Daoy (cell line): Measurements from ENCODE around the gene PCNX4. TPM values are rescaled to one million over a fixed set of nuclear protein-coding genes. Genes with fewer than 3 reads are reported as not detected.

Experiments used
- DNase-seq: peaks from one replicate; pipeline ENCODE4 v3.0.0-alpha.2; 2015; ENCODE audit warnings: low read depth
- total RNA-seq: library from RNA; depleted of rRNA; stranded (reverse); fragments of >200 nt; shearing (Covaris generic); gene quantifications from 2 replicates; pipeline ENCODE4 v1.2.3, GENCODE V29; 2014

Gene PCNX4
- total RNA-seq, 1 experiment from 2014 or later = 113 TPM

DNA sequence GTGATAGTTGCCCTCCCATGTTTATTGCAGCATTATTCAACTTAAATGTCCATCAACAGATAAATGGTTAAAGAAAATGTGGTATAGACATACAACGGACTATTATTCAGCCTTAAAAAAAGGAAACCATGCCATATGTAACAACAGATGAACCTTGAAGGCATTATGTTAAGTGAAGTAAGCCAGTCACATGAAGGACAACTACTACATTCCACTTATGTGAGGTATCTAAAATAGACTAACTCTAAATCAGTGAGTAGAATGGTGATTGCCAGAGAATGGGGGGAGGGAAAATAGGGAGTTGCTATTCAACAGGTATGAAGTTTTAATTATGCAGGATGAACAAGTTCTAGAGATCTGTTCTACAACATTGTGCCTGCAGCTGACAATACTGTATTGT lies 10.1 kb downstream of the PCNX4 start:
- DNase-seq = no peak

DNA sequence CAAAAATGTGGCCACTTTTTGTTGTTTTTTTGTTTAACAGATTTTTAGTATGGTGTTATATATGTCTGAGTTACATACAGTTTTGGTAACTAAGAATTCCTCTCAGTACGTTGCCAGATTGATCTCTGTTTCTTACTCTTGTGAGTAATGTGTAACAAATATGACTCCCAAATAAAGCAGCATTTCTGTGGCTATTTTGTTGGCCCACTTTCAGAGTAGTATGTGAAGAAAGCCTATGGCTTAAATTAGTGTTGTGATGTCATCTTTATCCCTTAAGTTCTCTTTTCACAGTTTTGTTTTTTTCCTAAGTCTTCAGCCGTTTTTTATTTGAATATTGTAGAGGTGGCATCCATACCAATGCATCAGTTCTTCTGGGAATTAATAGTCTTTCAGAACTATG lies 10.7 kb downstream of the PCNX4 start:
- DNase-seq = no peak

DNA sequence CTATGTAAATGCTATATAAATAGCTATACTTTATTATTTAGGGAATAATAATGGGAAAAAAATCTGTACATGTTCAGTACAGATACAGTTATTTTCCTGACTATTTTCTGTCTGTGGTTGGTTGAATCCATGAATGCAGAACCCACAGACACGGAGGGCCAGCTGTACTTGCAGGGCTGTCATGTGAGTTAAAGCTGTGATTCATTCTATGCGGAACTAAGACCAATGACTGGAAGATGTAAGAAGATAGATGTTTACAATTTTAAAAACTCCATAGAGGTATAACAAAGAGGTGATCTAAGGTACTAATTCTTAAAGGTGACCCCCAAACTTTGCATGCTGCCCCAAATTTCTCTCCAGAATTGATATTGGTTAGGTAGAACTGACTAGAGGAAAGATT lies 14.6 kb downstream of the PCNX4 start:
- no peak for DNase-seq

DNA sequence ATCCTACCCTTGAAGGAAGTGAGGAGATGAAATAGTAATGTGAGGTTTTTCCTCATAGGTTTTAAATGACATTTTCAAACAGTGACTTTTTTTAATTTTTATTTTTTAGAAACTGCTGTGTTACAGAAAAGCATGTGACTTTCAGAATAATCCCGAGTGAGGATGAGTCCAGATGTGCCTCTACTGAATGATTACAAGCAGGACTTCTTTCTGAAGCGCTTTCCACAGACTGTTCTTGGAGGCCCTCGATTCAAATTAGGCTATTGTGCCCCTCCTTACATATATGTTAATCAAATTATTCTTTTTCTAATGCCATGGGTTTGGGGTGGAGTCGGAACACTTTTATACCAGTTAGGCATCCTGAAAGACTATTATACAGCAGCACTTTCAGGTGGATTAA lies 15.8 kb downstream of the PCNX4 start:
- no peak for DNase-seq

DNA sequence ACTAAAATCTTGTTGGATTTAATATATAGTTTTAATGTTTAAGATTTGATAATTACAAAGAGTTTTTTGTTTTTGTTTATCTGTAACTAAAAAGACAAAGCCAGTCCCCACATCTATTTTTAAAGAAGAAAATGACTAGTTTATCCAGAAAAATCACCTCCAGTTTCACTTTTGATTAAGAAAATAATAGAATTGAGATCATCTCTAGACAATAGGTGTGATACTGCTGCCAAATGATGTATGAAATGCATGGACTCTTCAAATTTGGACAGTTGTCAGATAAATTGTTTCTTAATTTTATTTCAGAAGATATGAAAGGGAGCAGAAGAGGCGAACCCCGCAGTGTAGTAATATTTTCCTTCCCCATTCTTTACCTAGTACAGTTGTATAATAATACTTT lies 20.0 kb downstream of the PCNX4 start:
- DNase-seq = no peak

DNA sequence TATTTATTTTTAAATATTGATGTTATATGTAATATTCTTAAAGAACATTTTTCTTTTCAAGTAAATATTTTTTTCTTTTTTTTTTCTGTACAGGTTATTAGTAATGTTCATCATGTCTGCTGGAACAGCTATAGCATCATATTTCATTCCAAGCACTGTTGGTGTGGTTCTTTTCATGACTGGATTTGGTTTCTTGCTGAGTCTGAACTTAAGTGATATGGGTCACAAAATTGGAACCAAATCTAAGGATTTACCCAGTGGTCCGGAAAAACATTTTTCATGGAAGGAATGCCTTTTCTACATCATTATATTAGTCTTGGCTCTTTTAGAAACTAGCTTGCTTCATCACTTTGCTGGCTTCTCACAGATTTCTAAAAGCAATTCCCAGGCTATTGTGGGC lies 23.2 kb downstream of the PCNX4 start:
- no peak for DNase-seq

DNA sequence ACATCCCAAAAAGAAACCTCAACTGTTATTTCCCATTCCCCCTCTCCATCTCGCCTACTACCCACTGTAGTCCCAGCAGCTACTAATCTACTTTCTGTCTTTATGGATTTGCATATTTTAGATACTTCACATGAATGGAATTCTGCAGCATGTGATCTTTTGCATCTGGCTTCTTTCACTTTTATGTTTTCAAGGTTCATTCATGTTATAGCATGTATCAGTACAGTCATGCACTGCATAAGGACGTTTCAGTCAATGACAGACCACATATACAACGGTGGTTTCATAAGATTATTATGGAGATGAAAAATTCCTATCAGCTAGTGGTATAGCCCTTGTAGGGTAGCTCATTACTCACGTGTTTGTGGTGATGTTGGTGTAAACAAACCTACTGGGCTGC lies 24.5 kb downstream of the PCNX4 start:
- no peak for DNase-seq

DNA sequence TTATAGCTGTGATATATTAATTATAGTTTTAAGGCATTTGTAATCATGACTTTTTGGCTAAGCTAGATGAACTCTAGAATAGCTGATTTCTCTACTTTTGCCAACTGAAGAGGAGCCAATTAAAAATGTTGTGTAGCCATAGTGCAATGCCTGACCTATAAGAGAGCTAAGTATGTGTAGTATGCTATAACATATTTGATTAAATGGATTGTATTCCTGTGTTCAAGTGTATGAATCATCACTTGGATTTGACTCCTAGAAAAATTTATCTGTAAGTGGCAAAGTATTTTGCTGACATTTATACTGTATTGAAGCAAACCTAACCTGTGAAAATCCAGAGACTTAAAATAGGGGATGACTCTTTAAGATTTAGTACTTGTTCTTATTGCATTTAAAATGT lies 34.2 kb downstream of the PCNX4 start:
- no peak for DNase-seq

DNA sequence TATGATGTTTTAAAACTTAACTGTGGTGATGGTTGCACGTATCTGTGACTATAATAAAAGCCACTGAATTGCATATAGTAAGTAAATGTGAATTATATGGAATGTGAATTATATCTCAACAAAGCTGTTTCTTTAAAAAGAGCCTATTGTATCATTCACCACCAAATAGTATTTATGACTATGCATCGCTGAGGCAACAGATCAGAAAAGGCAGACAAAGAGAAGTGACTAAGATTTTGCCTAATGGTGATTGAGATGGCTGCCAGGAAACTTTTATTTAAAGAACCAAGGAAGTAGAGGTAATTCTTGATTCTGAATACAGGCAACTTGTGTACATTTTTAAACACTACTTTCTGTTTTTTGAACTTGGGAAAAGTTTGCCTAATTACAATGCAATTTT lies 41.8 kb downstream of the PCNX4 start:
- no peak for DNase-seq

DNA sequence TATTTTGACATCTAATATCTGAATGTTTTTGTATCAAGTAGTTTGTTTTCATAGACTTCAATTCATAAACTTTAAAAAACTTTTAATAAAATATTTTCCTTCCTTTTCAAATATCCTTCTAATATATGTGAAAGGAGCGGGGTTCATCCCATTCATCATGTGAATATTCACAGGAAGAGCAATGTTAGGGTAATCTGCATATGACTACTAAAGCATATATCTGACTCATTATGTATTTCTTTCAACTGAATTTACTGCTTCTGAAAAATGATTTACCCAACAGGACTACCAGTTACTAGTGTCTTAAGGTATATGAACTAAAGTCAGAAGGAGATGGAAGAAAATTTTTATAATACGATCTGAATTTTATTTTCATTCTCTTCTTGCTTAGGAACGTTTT lies 43.0 kb downstream of the PCNX4 start:
- DNase-seq = no peak

DNA sequence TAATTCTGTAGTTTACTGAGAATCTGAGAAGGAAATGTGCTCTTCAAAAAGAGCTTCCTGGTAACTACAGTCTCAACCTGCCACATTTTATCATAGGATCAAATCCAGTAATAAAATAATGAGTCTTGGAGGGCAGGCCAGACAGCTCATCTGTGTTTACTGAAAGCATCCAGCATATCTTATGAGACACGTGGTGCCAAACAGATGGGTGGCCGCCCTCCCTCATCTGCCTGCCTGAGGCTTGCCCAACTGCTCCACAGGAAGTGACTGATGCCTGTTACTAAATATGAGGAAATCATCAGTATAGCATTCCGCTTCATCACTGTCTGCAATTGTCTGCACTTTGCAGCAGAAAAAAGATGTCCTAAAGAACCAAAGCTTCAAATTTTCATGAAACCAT lies 60.0 kb downstream of the PCNX4 start:
- peak; percentile 92 for DNase-seq

DNA sequence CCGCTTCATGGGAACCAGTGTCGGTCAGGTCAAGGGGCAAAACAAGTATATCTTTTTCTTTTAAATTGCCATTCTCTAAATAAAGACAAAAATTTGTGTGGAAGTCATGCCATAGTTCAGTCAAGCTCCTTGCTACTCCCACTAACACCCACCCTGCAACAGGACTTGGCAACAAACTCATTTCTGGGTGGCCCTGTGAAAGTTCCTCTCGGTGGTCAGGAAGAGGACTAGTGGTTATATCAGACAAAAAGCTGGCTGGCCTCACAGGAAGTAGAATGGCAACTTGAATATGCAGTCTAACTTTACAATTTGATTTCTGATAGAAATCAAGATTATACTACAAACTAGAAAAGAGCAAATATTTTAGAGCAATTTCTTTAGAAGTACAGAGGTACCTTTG lies 62.3 kb downstream of the PCNX4 start:
- no peak for DNase-seq

DNA sequence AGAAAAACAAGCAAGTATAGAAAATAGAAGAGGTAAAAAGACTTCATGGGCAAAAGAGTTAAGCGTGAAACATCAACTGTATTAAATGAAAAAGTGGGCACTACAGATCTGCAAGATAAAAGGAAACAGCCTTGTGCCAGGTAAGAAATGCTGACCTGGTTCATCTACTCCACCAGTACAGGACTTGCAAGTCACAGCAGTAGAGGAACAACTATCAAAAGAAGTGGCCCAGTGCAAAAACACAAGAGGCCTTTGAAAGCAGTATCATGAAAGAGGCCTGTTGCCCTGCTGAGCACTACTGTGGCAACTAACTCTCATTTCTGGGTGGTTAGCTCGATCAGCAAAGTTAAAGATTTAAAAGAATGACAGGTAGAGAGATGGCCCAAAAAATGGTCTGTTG lies 62.9 kb downstream of the PCNX4 start:
- no peak for DNase-seq

DNA sequence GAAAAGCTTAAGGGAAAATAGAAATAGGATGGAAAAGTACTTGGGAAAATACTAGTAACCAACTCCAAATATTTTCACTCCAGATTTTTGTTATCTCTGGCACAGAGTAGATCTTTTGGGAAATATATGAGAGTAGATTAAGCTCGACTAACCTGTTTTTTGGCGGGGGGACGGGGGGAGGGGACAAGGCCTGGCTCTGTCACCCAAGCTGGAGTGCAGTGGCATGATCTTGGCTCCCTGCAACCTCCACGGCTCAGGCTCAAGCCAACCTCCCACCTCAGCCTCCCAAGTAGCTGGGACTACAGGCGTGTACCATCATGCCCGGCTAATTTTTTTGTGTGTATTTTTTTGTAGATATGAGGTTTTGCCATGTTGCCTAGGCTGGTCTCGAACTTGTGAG lies 68.7 kb downstream of the PCNX4 start:
- no peak for DNase-seq

DNA sequence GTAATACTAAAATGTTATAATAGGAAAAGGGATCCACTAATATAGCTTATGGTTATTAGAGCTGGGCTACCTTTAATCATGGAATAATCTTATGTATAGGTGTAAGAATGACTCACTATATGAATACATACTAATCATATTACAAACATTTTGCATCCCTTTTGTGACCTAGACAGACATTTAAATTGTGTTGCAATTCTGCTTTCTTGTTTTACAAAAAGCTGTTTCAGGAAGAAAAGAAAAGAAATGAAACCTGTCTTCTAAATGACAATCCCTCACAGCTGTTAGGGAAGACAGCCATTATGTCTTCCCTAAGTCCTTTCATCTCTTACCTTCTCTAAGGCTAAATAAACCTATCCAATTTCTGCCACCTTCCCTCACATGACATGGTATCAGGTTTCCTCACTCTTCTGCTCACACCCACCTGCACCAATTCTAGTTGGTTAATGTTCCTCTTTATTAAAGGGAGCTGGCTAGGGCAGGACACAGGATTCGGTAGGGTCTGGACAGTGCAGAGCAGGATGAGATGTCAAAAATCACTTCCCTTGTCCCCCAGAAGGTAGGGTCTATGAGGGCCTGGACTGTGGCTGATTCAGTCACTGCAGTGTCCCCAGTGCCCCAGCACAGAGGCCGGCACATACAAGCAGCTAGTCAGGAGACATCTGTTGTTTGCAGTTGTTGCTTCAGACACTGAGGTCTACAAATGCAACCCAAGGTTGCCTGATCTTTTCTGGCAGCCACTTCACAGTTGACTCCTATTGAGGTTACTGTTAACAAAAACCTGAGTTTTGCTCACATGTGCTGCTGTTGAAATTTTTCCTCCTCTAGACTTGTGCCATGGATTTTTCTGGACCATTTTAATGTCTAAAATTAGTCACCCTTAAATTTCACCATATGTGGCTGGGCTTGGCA lies 69.7 kb downstream of the PCNX4 start:
- DNase-seq = no peak

DNA sequence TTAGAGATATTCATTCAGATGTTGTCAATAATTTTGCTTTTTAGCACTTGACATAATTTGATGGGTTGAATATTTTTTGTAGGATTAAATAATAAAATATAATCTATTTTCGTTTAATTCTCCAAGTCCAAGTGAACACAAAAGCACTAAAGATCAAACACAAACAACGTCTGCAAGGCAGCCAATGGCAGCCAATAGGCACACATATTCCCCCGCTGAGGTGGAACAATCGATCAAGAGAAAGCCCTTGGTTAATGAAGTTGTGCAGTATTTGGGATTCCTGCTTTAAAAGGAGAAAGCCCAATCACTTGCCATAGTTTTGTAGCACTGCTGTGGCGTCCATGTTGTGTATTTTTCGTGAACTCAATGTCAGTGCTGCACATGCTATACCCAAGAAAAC lies 72.0 kb downstream of the PCNX4 start:
- no peak for DNase-seq

DNA sequence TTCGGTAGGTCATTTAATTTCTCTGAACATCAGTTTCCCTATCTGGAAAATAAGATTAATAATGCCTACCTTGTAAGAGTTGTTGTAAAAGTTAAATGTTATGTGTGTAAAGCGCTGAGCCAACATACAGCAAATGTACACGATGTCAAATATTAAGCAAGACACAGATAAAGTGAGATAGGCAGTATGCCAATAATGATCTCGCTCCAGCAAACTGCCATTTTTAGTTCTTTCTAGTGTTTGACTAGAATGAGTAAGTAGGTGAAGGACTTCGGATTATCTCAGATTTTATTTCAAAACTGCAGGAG lies 72.6 kb downstream of the PCNX4 start:
- DNase-seq = no peak

DNA sequence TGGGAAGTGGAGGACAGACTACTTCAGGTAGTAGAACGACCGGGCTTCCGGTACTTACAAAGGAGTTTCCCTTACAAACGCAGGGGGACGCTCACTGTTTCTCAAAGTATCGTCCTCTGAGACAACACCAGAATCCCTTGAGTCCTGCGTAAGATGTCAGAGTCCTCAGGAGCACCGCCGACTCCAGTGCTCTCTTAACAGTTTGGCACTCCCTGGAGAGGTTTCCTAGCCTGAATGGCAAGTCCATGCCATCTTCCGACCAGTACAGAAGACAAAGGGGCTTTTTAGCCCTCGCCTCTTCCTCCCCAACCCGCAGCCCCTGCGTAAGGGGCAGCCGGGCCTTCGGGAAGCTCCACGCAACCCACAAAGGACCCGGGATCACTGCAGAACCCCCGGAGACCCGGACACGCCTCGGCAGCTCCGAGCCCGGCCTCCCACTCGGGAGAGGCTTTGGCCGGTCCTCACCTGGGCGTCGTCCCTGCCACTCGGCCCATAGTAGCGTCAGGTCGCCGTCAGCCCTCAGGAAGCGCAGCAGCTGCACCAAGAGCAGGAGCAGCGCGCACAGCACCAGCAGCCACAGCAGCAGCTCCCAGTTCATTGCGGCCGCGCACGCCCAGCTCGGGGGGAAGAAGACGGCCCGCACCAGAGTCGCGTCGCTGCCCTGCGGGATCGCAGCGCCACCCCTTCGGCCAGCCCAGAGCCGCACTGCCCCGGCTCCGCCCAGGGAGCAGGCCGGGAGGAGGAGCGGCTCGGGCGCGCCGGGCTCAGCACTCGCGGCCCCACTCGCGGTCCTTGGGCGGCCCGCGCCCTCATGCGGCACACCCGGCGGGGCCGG lies 73.2 kb downstream of the PCNX4 start, which contains the start of gene DHRS7:
Gene DHRS7, minus strand, starts transcription at position 687 of the 835 bp plus-strand sequence. Its CDS starts 89 bp downstream, at position 598.
- DNase-seq = peak; percentile 89

DNA sequence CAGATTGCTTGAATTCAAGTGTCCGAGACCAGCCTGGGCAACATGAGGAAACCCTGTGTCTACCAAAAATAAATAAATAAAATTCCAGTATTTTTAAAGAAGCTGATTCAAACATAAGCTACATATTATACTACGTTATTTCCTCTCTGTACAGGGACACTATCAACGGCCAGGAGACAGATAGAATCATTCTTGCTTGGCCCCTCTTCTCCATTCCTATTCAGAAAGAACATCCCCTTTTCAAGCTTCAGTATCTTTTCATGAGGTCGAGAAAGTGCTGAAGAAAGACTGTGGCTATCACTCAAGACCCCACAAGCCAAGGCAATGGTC lies 73.8 kb downstream of the PCNX4 start:
- no peak for DNase-seq

DNA sequence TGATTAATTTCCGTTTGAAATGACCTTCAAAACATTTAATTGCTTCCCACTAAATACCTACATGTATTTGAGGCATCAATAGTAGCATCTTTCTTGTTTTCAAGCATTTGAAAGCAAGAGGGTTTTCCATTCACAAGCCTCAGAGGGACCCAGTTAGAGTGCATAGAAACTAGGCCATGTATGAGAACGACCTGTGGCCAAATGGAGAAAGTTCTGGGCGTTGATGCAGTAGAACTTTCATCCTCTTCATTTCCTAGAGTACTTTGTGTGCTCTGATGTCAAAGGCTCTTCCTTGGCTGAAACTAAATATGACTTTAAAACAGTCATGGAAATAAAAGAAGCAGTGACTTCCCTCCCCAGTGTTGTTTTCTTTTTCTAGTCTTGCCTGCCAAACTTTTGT lies 74.4 kb downstream of the PCNX4 start:
- no peak for DNase-seq

DNA sequence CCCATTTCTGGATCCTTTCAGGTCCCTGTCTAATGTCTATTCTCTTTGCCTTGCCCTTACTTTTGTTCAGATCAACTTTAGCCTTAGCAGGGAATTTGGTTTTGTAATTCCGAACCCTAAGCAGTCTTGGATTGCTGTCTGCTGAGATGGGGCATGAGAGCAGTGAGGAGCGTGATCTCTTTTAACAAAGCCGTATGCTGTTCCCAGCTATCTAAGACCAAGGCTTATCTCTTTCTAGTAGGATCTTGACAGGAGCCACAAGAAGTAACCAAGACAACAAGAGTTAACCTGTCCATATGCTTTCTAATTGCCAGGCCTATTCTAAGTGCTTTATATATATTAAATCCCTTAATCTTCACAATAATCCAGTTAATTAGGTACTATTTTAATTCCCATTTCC lies 78.0 kb downstream of the PCNX4 start:
- DNase-seq = no peak

DNA sequence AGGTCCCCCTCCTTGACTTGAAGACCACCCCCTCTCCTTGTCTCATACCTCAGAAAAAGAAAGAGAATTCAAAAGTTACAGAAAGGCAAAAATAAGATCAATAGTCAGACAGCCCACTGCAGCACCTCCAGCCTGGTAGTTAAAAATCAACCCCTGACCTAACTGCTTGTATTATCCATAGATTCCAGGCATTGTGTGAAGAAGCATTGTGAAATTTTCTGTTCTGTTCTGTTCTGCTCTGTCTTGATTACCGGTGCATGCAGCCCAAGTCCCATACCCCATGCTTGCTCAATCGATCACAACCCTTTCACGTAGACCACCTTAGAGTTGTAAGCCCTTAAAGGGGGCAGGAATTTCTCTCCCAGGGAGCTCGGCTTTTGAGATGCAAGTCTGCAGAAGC lies 79.2 kb downstream of the PCNX4 start:
- no peak for DNase-seq

DNA sequence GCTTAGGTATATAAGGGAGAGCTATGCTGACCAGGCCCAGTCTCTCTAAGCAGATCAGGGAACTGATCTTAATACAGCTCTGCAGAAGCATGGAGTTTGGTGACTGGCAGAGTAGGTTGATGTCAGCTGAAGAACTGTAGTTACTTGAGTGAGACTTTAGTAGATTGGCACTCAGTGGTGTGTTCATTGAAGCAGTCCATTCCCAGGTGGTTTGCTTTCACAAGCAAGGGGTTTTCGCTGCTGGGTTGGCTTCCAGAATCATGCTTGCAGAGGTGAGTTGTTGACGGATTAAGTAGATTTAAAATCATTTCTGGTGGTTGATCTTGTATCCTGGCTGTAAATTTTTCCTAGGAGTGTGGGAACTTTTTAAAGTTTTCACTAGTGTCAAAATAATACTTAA lies 80.0 kb downstream of the PCNX4 start:
- no peak for DNase-seq
